Gastrocnemius medialis (tissue), 4 donors: ENCODE data around the gene NOD1.

Source experiments
- POLR2A ChIP-seq, 2 donors: fragments of 450-650 bp; IDR thresholded peaks; one replicate each; pipeline ENCODE4 v1.6.1; 2017; ENCODE audit warnings: antibody characterized with exemption in 2 of 2, mild to moderate bottlenecking in 2 of 2, moderate library complexity in 2 of 2
- TF ChIP-seq, protein P1 (sequence below), 5 experiments: fragments of 450-650 bp in 3 of 5; fragments of 200-600 bp in 2 of 5; sonication (generic) in 2 of 5; IDR thresholded peaks in 4 of 5; conservative IDR thresholded peaks in 1 of 5; 1 replicate in 4 of 5; 2 replicates in 1 of 5; pipeline ENCODE4 v1.5.1; 2016 to 2019; ENCODE audit warnings: antibody characterized with exemption in 5 of 5, mild to moderate bottlenecking in 3 of 5, moderate library complexity in 3 of 5

DNA sequence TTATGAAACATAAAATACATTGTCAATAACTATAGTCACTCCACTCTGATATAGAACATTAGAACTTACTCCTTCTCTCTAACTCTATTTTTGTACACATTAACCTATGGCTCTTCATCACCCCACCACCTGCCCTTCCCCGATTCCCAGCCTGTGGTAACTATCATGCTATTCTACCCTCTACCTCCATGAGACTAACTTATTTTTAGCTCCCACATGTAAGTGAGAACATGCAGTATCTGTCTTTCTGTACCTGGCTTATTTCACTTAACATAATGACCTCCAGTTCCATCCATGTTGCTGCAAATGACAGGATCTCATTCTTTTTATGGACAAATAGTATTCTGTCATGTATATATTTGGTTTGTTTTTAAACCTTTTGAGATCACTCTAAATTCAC is 8.8 kb upstream of the NOD1 start:
- TF ChIP-seq, protein P1, sequence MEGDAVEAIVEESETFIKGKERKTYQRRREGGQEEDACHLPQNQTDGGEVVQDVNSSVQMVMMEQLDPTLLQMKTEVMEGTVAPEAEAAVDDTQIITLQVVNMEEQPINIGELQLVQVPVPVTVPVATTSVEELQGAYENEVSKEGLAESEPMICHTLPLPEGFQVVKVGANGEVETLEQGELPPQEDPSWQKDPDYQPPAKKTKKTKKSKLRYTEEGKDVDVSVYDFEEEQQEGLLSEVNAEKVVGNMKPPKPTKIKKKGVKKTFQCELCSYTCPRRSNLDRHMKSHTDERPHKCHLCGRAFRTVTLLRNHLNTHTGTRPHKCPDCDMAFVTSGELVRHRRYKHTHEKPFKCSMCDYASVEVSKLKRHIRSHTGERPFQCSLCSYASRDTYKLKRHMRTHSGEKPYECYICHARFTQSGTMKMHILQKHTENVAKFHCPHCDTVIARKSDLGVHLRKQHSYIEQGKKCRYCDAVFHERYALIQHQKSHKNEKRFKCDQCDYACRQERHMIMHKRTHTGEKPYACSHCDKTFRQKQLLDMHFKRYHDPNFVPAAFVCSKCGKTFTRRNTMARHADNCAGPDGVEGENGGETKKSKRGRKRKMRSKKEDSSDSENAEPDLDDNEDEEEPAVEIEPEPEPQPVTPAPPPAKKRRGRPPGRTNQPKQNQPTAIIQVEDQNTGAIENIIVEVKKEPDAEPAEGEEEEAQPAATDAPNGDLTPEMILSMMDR (IDR thresholded peaks at IDR 0.05 in 4 of 5, conservative IDR thresholded peaks at IDR 0.05 in 1 of 5), result no peak
- TF ChIP-seq POLR2A (IDR thresholded peaks at IDR 0.05), result no peak
